Liver (tissue), 9 donors: ENCODE results near the gene HACD2. TPM values are rescaled to one million over a fixed set of nuclear protein-coding genes. Genes with fewer than 3 reads are reported as not detected.

Experiments
- DNase-seq: peaks from one replicate; pipeline ENCODE4 v3.0.0-alpha.2; 2017; ENCODE audit warnings: low spot score
- H3K27ac ChIP-seq, 2 donors: one replicate each; pipeline ENCODE4 v1.7.0; 2013; ENCODE audit warnings: inconsistent platforms in 2 of 2, low read length in 2 of 2, control low read depth in 1 of 2, low read depth in 1 of 2, mild to moderate bottlenecking in 1 of 2
- H3K27me3 ChIP-seq, 4 donors: one replicate each; pipeline versions ENCODE4 v1.6.1 to v1.7.0; 2013; ENCODE audit warnings: low read length in 3 of 4, inconsistent platforms in 1 of 4, mild to moderate bottlenecking in 1 of 4, moderate library complexity in 1 of 4; ENCODE audit not compliant: control insufficient read depth in 4 of 4, insufficient read depth in 4 of 4
- H3K36me3 ChIP-seq, 4 donors: one replicate each; pipeline versions ENCODE4 v1.6.1 to v1.7.0; 2013; ENCODE audit warnings: low read length in 3 of 4, mild to moderate bottlenecking in 3 of 4, low read depth in 1 of 4, moderate library complexity in 1 of 4; ENCODE audit not compliant: control insufficient read depth in 4 of 4, insufficient read depth in 3 of 4
- H3K4me1 ChIP-seq, 4 donors: one replicate each; pipeline versions ENCODE4 v1.6.1 to v1.7.0; 2013; ENCODE audit warnings: low read length in 3 of 4, mild to moderate bottlenecking in 3 of 4, moderate library complexity in 1 of 4; ENCODE audit not compliant: control insufficient read depth in 4 of 4, insufficient read depth in 4 of 4
- H3K4me3 ChIP-seq, 3 donors: one replicate each; pipeline versions ENCODE4 v1.6.1 to v1.7.0; 2013; ENCODE audit warnings: low read length in 3 of 3, control low read depth in 1 of 3, low read depth in 1 of 3, mild to moderate bottlenecking in 1 of 3
- H3K9ac ChIP-seq, 2 donors: one replicate each; pipeline ENCODE4 v1.7.0; 2013; ENCODE audit warnings: low read length in 2 of 2, mild to moderate bottlenecking in 2 of 2, moderate library complexity in 2 of 2, control low read depth in 1 of 2, low read depth in 1 of 2
- H3K9me3 ChIP-seq, 4 donors: one replicate each; pipeline versions ENCODE4 v1.6.1 to v1.7.0; 2013; ENCODE audit warnings: low read length in 3 of 4; ENCODE audit not compliant: control insufficient read depth in 4 of 4
- ATF3 ChIP-seq: IDR thresholded peaks from 2 replicates; pipeline ENCODE4 v1.6.1; 2016; ENCODE audit warnings: antibody characterized with exemption
- CTCF ChIP-seq: fragments of 150-350 bp; IDR thresholded peaks from 2 replicates; pipeline ENCODE4 v1.5.1; 2017; ENCODE audit warnings: improper control_type of control experiment, low read depth, low read length; ENCODE audit not compliant: missing input control
- EGR1 ChIP-seq, 2 donors: IDR thresholded peaks; 2 replicates each; pipeline ENCODE4 v1.6.1; 2016 to 2018; ENCODE audit warnings: antibody characterized with exemption in 2 of 2, low read depth in 2 of 2
- FOXA1 ChIP-seq: IDR thresholded peaks from 2 replicates; pipeline ENCODE4 v1.6.1; 2016; ENCODE audit warnings: antibody characterized with exemption
- FOXA2 ChIP-seq: IDR thresholded peaks from 2 replicates; pipeline ENCODE4 v1.6.1; 2016; ENCODE audit warnings: antibody characterized with exemption
- HNF4G ChIP-seq: IDR thresholded peaks from 2 replicates; pipeline ENCODE4 v1.6.1; 2016; ENCODE audit warnings: antibody characterized with exemption
- JUND ChIP-seq, 2 donors: IDR thresholded peaks; 2 replicates each; pipeline ENCODE4 v1.6.1; 2016; ENCODE audit warnings: antibody characterized with exemption in 2 of 2
- MAX ChIP-seq: IDR thresholded peaks from 2 replicates; pipeline ENCODE4 v1.6.1; 2016; ENCODE audit warnings: antibody characterized with exemption
- NR2F2 ChIP-seq: IDR thresholded peaks from 2 replicates; pipeline ENCODE4 v1.6.1; 2016; ENCODE audit warnings: antibody characterized with exemption
- RAD21 ChIP-seq, 2 donors: IDR thresholded peaks; 2 replicates each; pipeline ENCODE4 v1.6.1; 2016; ENCODE audit warnings: antibody characterized with exemption in 2 of 2, mild to moderate bottlenecking in 2 of 2
- RXRA ChIP-seq, 2 donors: IDR thresholded peaks; 2 replicates each; pipeline ENCODE4 v1.6.1; 2017 to 2018; ENCODE audit warnings: antibody characterized with exemption in 2 of 2, mild to moderate bottlenecking in 1 of 2
- TAF1 ChIP-seq: conservative IDR thresholded peaks from 2 replicates; pipeline ENCODE4 v1.6.1; 2016; ENCODE audit warnings: antibody characterized with exemption, mild to moderate bottlenecking
- YY1 ChIP-seq: IDR thresholded peaks from 2 replicates; pipeline ENCODE4 v1.6.1; 2016; ENCODE audit warnings: antibody characterized with exemption, mild to moderate bottlenecking
- ZBTB33 ChIP-seq: IDR thresholded peaks from 2 replicates; pipeline ENCODE4 v1.6.1; 2016; ENCODE audit warnings: antibody characterized with exemption
- WGBS: extraction: QIAGEN DNeasy Blood & Tissue Kit; methylation state at CpG from one replicate; pipeline ENCODE4 v1.1.7; 2013; 5-methylcytosine and 5-hydroxymethylcytosine counted together
- polyA plus RNA-seq, 2 donors: library from polyadenylated mRNA; stranded (reverse) in 1 of 2; unstranded in 1 of 2; fragments of 200-250 nt in 1 of 2; fragments of >200 nt in 1 of 2; fragmentation: Nextera tagmentation in 1 of 2; extraction: Ambion mirVana in 1 of 2; gene quantifications; one replicate each; pipeline versions ENCODE4 v1.2.1 to v1.2.3, GENCODE V29; 2013 to 2015
- total RNA-seq, 2 donors: library from RNA; depleted of rRNA; stranded (reverse); fragments of >200 nt; gene quantifications; one replicate each; pipeline ENCODE4 v1.2.3, GENCODE V29; 2014
- donor health status: healthy.
- donor health status: healthy.
- donor health status: healthy.
- donor health status: healthy.
- donor health status: healthy.

The HACD2 gene
- total and polyA plus RNA-seq, 4 donors: 14.8 to 45.2 (median 25.2) TPM

- TF ChIP-seq CTCF: no peak
Measured at GRCh38 chr3:123479891-123480290, 105.0 kb downstream of the HACD2 start (continued).

- H3K9me3 ChIP-seq: no peaks in the 10 kb centered on the region
- H3K4me1 ChIP-seq: no peaks in the 10 kb centered on the region
- H3K27me3 ChIP-seq: no peaks in the 10 kb centered on the region
- DNase-seq: no peak
- TF ChIP-seq HNF4G (no peak), FOXA2 (no peak), MAX (no peak)
- H3K27ac ChIP-seq: no peak overlapping the region
- no peaks in the 10 kb centered on the region for H3K36me3 ChIP-seq
- H3K4me3 ChIP-seq: no peak overlapping the region
- 45% methylated on average over 2 of the region's 2 CpGs for WGBS
- H3K9ac ChIP-seq: no peak overlapping the region
Measured at GRCh38 chr3:123478314-123478713, 106.5 kb downstream of the HACD2 start.

GRCh38 chr3:123476967-123477750 lies 107.7 kb downstream of the HACD2 start:
- no peaks in the 10 kb centered on the region for H3K27me3 ChIP-seq
- H3K36me3 ChIP-seq: no peaks in the 10 kb centered on the region
- TF ChIP-seq ATF3 (no peak), RXRA (IDR thresholded peaks at IDR 0.05) (no peak), NR2F2 (no peak)
- H3K4me1 ChIP-seq: no peaks in the 10 kb centered on the region
- 75% methylated on average over 15 of the region's 15 CpGs for WGBS
- H3K9me3 ChIP-seq: no peaks in the 10 kb centered on the region
- no peak for DNase-seq
- H3K4me3 ChIP-seq: no peak overlapping the region
- H3K9ac ChIP-seq: no peak overlapping the region
- H3K27ac ChIP-seq: no peak overlapping the region

GRCh38 chr3:123475786-123476185 lies 109.1 kb downstream of the HACD2 start:
- H3K4me3 ChIP-seq: no peak overlapping the region
- no peak for TF ChIP-seq MAX
- no peak for TF ChIP-seq TAF1
- no peak for TF ChIP-seq EGR1 (IDR thresholded peaks at IDR 0.05; ENCODE audit: low read depth in 2 of 2)
- TF ChIP-seq JUND (IDR thresholded peaks at IDR 0.05): no peak
- TF ChIP-seq FOXA1: no peak
- no peak for TF ChIP-seq RAD21 (IDR thresholded peaks at IDR 0.05)
- no peak for TF ChIP-seq RXRA (IDR thresholded peaks at IDR 0.05)
- TF ChIP-seq ATF3: no peak
- no peak for TF ChIP-seq ZBTB33
- no peak for TF ChIP-seq YY1
- TF ChIP-seq CTCF: no peak
- TF ChIP-seq NR2F2: no peak

More at GRCh38 chr3:123475786-123476185, 109.1 kb downstream of the HACD2 start:
- Histone ChIP-seq H3K4me1 (no peaks in the 10 kb centered on the region), H3K9ac (no peak overlapping the region), H3K36me3 (no peaks in the 10 kb centered on the region), H3K27me3 (no peaks in the 10 kb centered on the region), H3K27ac (no peak overlapping the region), H3K9me3 (no peaks in the 10 kb centered on the region)
- 81% methylated on average over 7 of the region's 7 CpGs for WGBS
- DNase-seq: no peak
